ENCODE results near the gene SSRP1.
A peak's percentile ranks its signal among the peaks of the same experiment; 100 is the strongest.
"Not testable (repeated sequence)": the region's sequence is repeated elsewhere in the genome, so short reads cannot be mapped to it uniquely, and the experiment has no call there.

SSRP1 gene

DNA sequence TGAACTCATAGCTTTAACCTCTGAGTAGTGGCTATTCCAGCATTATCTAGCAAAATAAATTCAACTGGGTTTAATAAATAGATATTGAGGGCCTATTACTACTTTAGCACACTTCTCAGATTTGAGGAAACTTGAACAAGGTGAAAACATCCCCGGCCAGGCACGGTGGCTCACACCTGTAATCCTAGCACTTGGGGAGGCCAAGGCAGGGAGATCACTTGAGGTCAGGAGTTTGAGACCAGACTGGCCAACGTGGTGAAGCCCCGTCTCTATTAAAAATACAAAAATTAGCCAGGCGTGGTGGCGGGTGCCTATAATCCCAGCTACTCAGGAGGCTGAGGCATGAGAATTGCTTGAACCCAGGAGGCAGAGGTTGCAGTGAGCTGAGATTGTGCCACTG, 1.2 kb upstream of the SSRP1 start:
- H3K9me3 ChIP-seq (ENCODE audit: control insufficient read depth, insufficient read depth, low read length); H3K9ac ChIP-seq (ENCODE audit: low read depth, low read length): not testable (repeated sequence)
- Histone ChIP-seq H3K36me3 (ENCODE audit: insufficient read depth, low read length) (peaks cover 12% of the 10 kb centered on the region), H3K4me1 (ENCODE audit: insufficient read depth, low read length) (peaks cover 21% of the 10 kb centered on the region)

DNA sequence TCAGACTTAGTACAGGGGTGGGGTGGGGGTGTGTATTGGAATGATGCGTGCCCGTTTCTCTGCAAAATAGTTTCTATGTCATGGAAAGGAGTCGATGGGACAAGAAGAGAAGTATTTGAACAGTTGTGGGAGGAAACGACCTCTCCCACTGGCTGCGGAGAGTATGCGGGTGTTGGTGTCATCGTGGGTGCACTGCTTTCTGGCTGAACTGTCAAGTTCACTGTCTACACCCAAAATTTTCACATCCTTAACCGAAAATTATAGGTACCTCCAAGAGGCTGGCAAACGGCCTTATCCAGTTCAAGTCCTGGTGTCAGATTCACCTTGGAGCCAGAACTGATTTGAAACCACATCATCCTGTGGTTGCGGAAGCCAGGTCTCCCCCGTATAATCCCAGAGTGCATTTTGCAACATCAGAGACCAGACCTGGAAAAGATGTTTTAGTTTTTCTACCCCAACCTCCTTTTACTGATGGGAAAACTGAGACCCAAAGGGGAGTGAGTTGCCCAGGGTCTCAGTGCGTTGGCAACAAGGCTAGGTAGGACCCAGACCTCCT, 497 bp upstream of the SSRP1 start:
- Histone ChIP-seq H3K9me3 (ENCODE audit: control insufficient read depth, insufficient read depth, low read length) (no peaks in the 10 kb centered on the region), H3K9ac (ENCODE audit: low read depth, low read length) (peak overlapping the region; percentile 40), H3K36me3 (ENCODE audit: insufficient read depth, low read length) (peaks cover 17% of the 10 kb centered on the region), H3K4me1 (ENCODE audit: insufficient read depth, low read length) (peaks cover 21% of the 10 kb centered on the region)

DNA sequence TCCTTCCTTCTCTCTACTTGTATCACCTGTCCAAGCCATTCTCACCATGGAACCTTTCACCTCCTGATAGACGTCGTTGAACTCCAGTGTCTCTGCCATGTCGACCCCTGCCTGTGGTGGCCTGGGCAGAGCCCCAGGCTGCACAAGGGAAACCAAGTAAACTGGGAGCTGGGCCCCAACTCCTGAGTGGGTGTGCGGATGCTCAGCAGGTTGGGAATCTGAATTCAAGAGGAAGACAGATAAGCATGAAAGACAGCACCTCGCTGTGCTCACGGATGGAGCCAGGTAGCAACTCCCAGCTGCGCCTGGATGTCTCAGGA, 709 bp downstream of the SSRP1 start:
- Histone ChIP-seq H3K9ac (ENCODE audit: low read depth, low read length) (peak overlapping the region; percentile 65), H3K36me3 (ENCODE audit: insufficient read depth, low read length) (peaks cover 23% of the 10 kb centered on the region), H3K4me1 (ENCODE audit: insufficient read depth, low read length) (peaks cover 19% of the 10 kb centered on the region), H3K9me3 (ENCODE audit: control insufficient read depth, insufficient read depth, low read length) (no peaks in the 10 kb centered on the region)

DNA sequence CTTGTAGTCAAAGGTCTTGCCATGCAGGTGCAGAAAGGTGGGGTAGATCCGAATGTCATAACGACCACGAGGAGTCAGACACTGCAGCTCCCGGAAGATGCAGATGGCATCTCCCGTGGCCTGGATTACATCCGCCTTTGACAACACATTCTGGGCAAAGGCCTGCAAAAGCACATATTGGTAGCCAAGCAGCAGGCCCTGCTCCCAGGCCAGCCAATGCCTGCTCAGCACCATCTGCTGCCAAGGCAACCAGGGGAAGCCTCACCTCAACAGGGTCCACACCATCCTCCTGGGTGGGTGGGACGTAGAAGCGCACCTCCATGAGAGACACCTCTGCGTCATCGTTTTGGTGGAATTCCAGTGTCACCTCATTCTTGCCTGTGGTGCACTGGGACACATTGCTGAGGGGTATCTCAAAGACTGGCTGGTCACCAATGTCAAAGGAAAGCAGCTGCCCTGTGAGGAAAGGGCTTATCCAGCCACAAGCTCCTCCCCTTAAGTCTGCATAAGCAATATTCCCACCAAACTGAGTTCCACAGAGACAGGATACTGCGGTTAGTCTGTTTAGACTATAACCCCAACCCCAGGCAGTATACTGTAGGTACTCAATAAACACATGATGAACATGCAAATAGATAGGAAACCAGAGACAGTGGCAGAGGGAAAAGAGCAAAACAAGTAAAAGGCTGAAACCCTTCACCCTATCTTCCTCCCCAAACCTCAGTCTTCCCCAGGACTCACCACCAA, 2.8 kb downstream of the SSRP1 start:
- Histone ChIP-seq H3K36me3 (ENCODE audit: insufficient read depth, low read length) (peaks cover 39% of the 10 kb centered on the region), H3K9me3 (ENCODE audit: control insufficient read depth, insufficient read depth, low read length) (no peaks in the 10 kb centered on the region), H3K9ac (ENCODE audit: low read depth, low read length) (no peak overlapping the region), H3K4me1 (ENCODE audit: insufficient read depth, low read length) (peaks cover 9% of the 10 kb centered on the region; the same call in 1 of the 2 replicates)

DNA sequence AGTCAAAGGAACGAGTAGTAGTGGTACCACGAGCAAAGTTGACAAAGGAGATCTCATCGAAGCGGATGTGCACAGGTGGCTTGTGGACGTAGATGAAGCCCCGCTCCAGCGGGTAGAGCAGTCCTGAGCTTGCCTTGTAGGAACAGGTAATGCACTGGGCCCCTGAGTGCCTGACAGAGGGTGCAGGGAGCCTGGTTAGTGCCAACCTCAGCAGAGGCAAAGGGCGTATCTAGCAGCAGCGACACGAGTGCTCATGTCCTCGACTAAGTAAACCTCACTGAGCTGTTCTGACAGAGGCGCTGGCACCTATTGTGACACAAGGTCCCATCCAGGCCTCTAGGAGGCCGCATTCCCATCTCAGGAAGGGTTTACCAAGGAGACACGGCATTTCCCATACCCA, 4.0 kb downstream of the SSRP1 start:
- Histone ChIP-seq H3K9ac (ENCODE audit: low read depth, low read length) (no peak overlapping the region), H3K4me1 (ENCODE audit: insufficient read depth, low read length) (peaks cover 9% of the 10 kb centered on the region; the same call in 1 of the 2 replicates), H3K9me3 (ENCODE audit: control insufficient read depth, insufficient read depth, low read length) (no peaks in the 10 kb centered on the region), H3K36me3 (ENCODE audit: insufficient read depth, low read length) (peaks cover 49% of the 10 kb centered on the region)

DNA sequence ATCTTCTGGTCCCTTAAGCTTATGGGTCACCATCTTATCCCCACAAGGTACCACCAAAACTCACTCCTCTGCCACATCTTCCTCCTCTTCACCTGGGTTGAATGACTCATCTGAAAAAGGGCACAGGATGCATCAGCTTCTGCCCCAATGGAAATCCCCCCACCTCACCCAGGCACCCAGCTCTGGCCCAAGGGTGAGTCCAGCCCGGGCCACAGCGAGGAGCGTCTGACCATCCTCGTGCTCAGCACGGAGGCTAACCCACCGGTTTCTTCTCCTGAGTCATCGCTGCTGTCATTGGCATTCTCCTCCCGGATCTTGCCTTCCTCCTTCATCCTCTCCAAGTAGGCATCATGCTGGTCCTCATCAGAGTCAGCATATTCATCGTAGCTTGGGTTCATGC, 5.7 kb downstream of the SSRP1 start:
- H3K9ac ChIP-seq (ENCODE audit: low read depth, low read length): no peak overlapping the region
- H3K9me3 ChIP-seq (ENCODE audit: control insufficient read depth, insufficient read depth, low read length): no peaks in the 10 kb centered on the region
- peaks cover 16% of the 10 kb centered on the region; the same call in 1 of the 2 replicates for H3K4me1 ChIP-seq (ENCODE audit: insufficient read depth, low read length)
- H3K36me3 ChIP-seq (ENCODE audit: insufficient read depth, low read length): peaks cover 49% of the 10 kb centered on the region

DNA sequence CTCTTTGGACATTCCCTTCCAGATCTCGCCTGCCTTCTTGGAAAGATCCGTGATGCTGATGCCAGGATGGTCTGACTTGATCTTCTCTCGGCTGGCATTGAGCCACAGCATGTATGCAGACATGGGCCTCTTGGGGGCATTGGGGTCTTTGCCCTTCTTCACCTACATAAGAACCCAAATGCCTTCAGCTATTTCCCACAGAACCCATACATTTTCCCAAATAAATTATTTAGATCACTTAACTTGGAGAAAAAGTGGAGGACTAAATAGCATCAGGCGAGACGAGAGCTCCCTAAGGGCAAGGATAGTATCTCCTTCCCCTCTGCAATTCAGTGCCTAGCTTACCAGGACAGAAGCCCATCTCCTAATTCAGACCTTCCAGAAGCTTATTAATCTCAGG, 8.0 kb downstream of the SSRP1 start:
- peaks cover 13% of the 10 kb centered on the region for H3K4me1 ChIP-seq (ENCODE audit: insufficient read depth, low read length)
- peaks cover 39% of the 10 kb centered on the region for H3K36me3 ChIP-seq (ENCODE audit: insufficient read depth, low read length)

DNA sequence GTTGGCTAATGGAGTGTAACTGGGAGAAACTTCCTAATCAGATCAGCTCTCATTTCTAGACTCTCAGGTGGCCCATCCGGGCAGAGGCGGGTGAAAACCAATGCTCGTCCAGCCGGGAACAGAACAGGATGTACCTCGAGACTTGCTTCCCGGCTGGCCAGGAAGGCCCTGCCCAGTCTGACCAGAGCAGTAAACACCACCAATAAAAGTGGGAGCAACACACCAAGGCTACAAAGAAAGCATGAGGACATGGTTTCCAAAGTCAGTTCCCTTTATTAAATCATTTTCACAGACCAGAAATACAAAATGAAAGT, 10.0 kb downstream of the SSRP1 start:
- peaks cover 26% of the 10 kb centered on the region for H3K4me1 ChIP-seq (ENCODE audit: insufficient read depth, low read length)

More for the DNA sequence above, 8.0 kb downstream of the SSRP1 start:
- H3K9ac ChIP-seq (ENCODE audit: low read depth, low read length): no peak overlapping the region
- no peaks in the 10 kb centered on the region for H3K9me3 ChIP-seq (ENCODE audit: control insufficient read depth, insufficient read depth, low read length)

DNA sequence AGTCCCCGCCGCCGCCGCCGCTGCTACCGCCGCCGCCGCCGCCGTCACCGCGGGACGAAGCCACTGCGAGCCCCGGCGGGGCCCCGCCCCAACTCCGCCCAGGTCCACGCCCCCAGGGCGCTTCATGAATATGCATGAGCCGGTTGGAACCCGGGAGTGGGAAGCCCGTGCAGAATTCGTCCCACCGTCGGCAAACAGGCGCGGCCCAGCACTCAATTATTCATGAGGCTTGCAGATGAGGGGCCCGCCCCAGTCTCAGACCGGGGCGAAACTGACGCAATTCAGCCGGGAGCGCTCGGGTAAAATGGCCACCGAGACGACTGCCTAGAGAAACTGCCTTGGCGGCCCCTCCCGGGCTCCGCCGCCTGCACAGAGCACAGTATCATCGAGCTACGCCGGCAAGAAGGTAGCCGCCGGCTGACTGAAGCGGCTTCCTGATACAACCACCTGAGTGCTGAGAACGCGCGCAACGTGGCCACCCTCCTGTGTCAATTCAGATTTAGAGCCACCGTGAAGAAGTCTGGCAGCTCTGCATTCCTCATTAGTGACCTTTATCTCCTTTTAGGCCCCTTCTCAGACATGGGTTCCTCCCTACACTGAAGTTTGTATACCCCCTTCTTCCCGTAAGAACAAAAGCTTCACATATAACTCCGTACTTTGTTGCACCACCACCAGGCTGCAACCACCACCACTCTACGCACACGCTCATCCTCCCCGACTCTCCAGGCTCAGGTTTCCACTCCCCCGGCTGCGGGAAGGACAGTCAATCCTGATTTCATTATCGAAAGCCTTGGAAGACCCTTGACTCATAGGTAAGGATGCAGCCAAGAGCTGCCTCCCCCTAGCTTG, 10.6 kb downstream of the SSRP1 start, which contains the start of gene TNKS1BP1:
Gene TNKS1BP1 (minus strand): TSS at position 67 of the 849 bp plus-strand sequence. CDS start 3,067 bp downstream, outside the sequence.
- Histone ChIP-seq H3K4me1 (ENCODE audit: insufficient read depth, low read length) (peaks cover 26% of the 10 kb centered on the region), H3K9me3 (ENCODE audit: control insufficient read depth, insufficient read depth, low read length) (no peaks in the 10 kb centered on the region), H3K9ac (ENCODE audit: low read depth, low read length) (peak within 1 kb of the TSS; percentile 94), H3K36me3 (ENCODE audit: insufficient read depth, low read length) (peaks cover 25% of the 10 kb centered on the region)

More for the DNA sequence above, 10.0 kb downstream of the SSRP1 start:
- H3K36me3 ChIP-seq (ENCODE audit: insufficient read depth, low read length): peaks cover 27% of the 10 kb centered on the region
- H3K9ac ChIP-seq (ENCODE audit: low read depth, low read length): peak overlapping the region; percentile 84
- H3K9me3 ChIP-seq (ENCODE audit: control insufficient read depth, insufficient read depth, low read length): no peaks in the 10 kb centered on the region

DNA sequence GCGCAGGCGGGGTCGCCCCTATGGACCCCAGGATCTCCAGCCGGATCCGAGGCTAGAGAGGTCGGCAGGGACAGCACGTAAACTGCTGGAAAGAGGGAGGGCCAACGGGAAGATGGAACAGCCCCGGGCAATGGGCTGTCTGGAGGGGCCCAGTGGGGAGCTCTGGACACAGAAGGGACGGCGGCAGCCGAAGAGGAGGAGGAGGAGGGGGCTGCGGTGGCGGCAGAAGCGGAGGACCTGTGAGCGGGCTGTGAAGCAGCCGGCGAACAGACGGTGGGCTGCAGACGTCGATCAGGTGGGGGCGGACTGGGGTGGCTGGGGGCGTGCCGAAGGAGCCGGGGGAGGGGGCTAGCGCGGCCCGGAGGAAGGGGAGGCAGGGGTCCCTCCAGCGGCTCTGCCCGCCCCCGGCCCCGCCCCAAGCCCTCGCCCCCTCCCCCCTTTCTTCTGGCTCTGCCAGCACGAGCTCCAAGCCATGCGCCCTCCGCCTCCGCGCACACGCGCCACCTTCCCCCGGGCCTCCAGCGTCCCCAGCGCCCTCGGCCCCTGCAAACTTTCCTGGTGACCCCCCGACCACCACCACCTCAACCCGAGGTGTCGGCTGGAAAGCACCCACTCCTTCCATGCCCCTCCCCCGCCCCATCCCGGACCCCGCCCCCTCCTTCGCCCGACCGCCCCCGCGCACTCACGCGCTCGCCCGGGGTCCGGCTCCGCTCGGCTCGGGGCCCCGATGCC, 11.4 kb downstream of the SSRP1 start:
- Histone ChIP-seq H3K36me3 (ENCODE audit: insufficient read depth, low read length) (peaks cover 22% of the 10 kb centered on the region), H3K9me3 (ENCODE audit: control insufficient read depth, insufficient read depth, low read length) (no peaks in the 10 kb centered on the region), H3K9ac (ENCODE audit: low read depth, low read length) (peak overlapping the region; percentile 94), H3K4me1 (ENCODE audit: insufficient read depth, low read length) (peaks cover 26% of the 10 kb centered on the region)

DNA sequence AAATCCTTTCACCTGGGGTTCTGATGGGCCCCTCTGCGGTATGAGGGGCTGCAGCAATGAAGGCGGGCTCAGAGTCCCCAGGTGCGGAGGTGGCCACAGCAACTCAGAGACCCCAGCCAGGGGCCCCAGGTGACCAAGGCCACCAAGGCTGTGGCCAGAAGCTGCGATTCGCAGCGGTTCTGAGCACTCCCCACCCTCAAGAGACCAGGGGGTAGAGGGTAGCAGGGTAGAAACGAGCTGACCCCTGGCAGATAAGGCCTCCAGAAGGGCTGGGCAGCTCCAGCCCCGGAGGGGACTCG, 11.9 kb downstream of the SSRP1 start:
- Histone ChIP-seq H3K9me3 (ENCODE audit: control insufficient read depth, insufficient read depth, low read length) (no peaks in the 10 kb centered on the region), H3K4me1 (ENCODE audit: insufficient read depth, low read length) (peaks cover 26% of the 10 kb centered on the region), H3K36me3 (ENCODE audit: insufficient read depth, low read length) (peaks cover 19% of the 10 kb centered on the region), H3K9ac (ENCODE audit: low read depth, low read length) (peak overlapping the region; percentile 94)

DNA sequence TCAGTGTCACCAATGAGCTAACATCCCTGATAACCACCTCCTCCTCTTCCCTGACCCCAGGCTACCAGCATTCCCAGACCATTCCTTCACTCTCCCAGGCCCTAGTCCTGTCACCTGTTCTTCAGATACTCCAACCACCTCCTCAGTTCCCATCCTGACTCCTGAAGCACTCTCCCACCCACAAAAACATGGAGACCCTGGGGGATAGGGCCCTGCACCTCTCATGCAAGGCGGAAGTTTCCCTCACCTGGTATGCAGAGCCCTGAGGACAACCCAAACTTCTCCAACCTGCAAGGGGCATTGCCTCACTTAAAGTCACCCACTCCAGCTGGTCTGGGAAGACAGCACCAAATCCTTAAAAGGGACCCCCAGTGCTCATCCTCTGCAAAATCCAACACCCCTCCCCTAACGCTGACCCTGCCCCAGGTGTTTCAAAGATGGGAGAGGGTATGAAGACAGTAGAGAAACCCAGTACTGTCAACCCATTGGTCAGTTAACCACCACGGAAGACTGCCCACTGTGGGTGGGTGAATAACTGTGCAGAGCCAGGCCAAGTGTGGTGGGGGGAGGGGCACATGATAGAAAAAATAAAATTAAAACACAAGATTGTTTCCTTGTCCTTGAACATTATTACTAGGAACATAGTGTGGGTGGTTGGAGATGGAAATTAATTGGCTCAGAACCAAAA, 12.4 kb downstream of the SSRP1 start:
- no peaks in the 10 kb centered on the region for H3K9me3 ChIP-seq (ENCODE audit: control insufficient read depth, insufficient read depth, low read length)
- peaks cover 26% of the 10 kb centered on the region for H3K4me1 ChIP-seq (ENCODE audit: insufficient read depth, low read length)
- H3K9ac ChIP-seq (ENCODE audit: low read depth, low read length): peak overlapping the region; percentile 94
- peaks cover 14% of the 10 kb centered on the region for H3K36me3 ChIP-seq (ENCODE audit: insufficient read depth, low read length)

DNA sequence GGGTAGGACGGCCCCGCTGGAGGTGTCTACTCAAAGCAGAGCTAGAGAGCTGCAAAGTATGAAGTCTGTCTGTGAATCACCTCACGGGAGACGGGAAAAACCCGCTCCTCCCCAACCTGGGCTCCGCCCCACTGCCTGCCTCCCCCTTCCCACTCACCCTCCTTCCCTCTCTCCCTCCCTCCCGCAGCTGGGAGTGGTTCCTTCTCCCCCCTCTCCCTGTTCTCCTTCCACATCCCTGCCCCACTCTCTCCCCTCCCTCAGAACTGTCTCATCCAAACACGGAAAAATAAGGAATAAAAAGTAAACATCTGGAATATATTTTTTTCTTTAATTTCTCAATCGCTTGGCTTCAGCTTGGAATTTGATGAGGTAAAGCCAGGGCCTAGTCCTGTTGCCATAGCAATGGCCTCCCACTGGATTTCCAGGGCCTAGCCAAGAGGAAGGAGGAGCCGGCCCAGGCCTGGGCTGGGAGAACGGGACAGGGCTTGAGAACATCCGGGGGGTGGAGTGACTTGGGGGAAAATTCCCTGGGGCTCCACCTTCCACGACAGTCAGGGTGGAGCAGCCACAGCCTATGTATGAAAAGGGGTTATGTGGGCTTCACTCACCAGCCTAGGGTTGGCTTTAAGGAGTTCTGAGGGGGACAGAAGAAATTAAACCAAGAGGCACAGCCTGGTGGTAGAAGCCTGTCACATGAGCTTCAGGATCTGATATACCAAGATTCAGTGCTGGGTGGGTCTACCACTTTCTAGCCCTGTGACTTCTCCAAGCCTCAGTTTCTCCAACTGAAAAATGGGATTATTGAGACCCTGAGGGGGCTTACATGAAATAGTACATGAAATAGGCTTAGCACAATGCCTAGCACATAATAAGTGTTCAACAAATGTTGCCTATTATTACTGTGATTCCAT, 13.2 kb downstream of the SSRP1 start:
- H3K4me1 ChIP-seq (ENCODE audit: insufficient read depth, low read length): peaks cover 26% of the 10 kb centered on the region
- H3K9me3 ChIP-seq (ENCODE audit: control insufficient read depth, insufficient read depth, low read length): no peaks in the 10 kb centered on the region
- peaks cover 14% of the 10 kb centered on the region for H3K36me3 ChIP-seq (ENCODE audit: insufficient read depth, low read length)
- H3K9ac ChIP-seq (ENCODE audit: low read depth, low read length): peak overlapping the region; percentile 9; the same call in 1 of the 2 replicates

Measured in ES-I3 (cell line).